Measurements from ENCODE around the gene BCL2L12.

DNA sequence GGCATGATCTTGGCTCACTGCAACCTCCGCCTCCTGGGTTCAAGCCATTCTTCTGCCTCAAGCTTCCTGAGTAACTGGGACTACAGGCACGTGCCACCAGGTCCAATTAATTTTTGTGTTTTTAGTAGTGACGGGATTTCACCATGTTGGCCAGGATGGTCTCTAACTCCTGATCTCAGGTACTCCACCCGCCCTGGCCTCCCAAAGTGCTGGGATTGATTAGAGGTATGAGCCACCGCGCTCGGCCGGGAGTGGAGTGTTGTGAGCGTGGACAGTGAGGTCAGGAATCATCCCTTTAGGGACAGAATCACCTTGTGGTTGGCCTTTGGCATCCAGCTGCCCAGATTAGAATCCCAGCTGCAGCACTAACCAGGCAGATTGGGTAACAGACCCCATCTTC lies 36.1 kb upstream of the BCL2L12 start:
- TF ChIP-seq TAF1 (IDR thresholded peaks at IDR 0.05; ENCODE audit: borderline replicate concordance, low read depth, low read length) (no peak), RFX5 (IDR thresholded peaks at IDR 0.05; ENCODE audit: low read length) (no peak), CTCF (IDR thresholded peaks at IDR 0.05) (no peak), ZBTB33 (IDR thresholded peaks at IDR 0.05; ENCODE audit: borderline replicate concordance, low read depth) (no peak), MEF2A (IDR thresholded peaks at IDR 0.05; ENCODE audit: borderline replicate concordance, low read depth) (no peak)
- TF ChIP-seq, protein P1, sequence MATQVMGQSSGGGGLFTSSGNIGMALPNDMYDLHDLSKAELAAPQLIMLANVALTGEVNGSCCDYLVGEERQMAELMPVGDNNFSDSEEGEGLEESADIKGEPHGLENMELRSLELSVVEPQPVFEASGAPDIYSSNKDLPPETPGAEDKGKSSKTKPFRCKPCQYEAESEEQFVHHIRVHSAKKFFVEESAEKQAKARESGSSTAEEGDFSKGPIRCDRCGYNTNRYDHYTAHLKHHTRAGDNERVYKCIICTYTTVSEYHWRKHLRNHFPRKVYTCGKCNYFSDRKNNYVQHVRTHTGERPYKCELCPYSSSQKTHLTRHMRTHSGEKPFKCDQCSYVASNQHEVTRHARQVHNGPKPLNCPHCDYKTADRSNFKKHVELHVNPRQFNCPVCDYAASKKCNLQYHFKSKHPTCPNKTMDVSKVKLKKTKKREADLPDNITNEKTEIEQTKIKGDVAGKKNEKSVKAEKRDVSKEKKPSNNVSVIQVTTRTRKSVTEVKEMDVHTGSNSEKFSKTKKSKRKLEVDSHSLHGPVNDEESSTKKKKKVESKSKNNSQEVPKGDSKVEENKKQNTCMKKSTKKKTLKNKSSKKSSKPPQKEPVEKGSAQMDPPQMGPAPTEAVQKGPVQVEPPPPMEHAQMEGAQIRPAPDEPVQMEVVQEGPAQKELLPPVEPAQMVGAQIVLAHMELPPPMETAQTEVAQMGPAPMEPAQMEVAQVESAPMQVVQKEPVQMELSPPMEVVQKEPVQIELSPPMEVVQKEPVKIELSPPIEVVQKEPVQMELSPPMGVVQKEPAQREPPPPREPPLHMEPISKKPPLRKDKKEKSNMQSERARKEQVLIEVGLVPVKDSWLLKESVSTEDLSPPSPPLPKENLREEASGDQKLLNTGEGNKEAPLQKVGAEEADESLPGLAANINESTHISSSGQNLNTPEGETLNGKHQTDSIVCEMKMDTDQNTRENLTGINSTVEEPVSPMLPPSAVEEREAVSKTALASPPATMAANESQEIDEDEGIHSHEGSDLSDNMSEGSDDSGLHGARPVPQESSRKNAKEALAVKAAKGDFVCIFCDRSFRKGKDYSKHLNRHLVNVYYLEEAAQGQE (IDR thresholded peaks at IDR 0.05; ENCODE audit: low read depth, low read length), result no peak
